Endodermal cell (in vitro differentiated cells): ENCODE measurements around the gene SLAIN2. TPM values are rescaled to one million over a fixed set of nuclear protein-coding genes. Genes with fewer than 3 reads are reported as not detected.

Experiments
- DNase-seq: peaks from one replicate; pipeline ENCODE4 v3.0.0-alpha.2; 2017
- H3K27ac ChIP-seq: 2 replicates; pipeline ENCODE4 v1.5.1; 2013; ENCODE audit warnings: mild to moderate bottlenecking, low read depth, low read length, moderate library complexity
- H3K27me3 ChIP-seq: 2 replicates; pipeline ENCODE4 v1.6.1; 2013; ENCODE audit warnings: mild to moderate bottlenecking, low read length, moderate library complexity; ENCODE audit not compliant: insufficient read depth, control insufficient read depth, poor library complexity, severe bottlenecking
- H3K36me3 ChIP-seq: 2 replicates; pipeline ENCODE4 v1.7.0; 2013; ENCODE audit warnings: mild to moderate bottlenecking, low read length, moderate library complexity; ENCODE audit not compliant: control insufficient read depth, insufficient read depth
- H3K4me1 ChIP-seq: one replicate; pipeline ENCODE4 v1.7.0; 2013; ENCODE audit warnings: low read length; ENCODE audit not compliant: control insufficient read depth, insufficient read depth
- H3K4me3 ChIP-seq: 2 replicates; pipeline ENCODE4 v1.5.1; 2013; ENCODE audit warnings: mild to moderate bottlenecking, low read length, moderate library complexity
- H3K9ac ChIP-seq: 2 replicates; pipeline ENCODE4 v1.6.1; 2013; ENCODE audit warnings: mild to moderate bottlenecking, low read length, moderate library complexity; ENCODE audit not compliant: poor library complexity, severe bottlenecking; ENCODE audit errors: extremely low read depth
- H3K9me3 ChIP-seq: 2 replicates; pipeline ENCODE4 v1.6.1; 2013; ENCODE audit warnings: mild to moderate bottlenecking, low read length, moderate library complexity; ENCODE audit not compliant: control insufficient read depth
- H3K27ac Mint-ChIP-seq: 2 replicates; pipeline ENCODE4 v1.8.0; 2020; ENCODE audit warnings: mixed read lengths
- H3K27me3 Mint-ChIP-seq: 2 replicates; pipeline ENCODE4 v1.8.0; 2021; ENCODE audit warnings: mild to moderate bottlenecking, mixed read lengths; ENCODE audit not compliant: insufficient read depth
- H3K36me3 Mint-ChIP-seq: 2 replicates; pipeline ENCODE4 v1.8.0; 2020; ENCODE audit warnings: low read depth, mixed read lengths
- H3K4me1 Mint-ChIP-seq: 2 replicates; pipeline ENCODE4 v1.8.0; 2020; ENCODE audit warnings: mixed read lengths
- H3K4me3 Mint-ChIP-seq: 2 replicates; pipeline ENCODE4 v1.8.0; 2020; ENCODE audit warnings: mild to moderate bottlenecking, moderate library complexity, mixed read lengths
- H3K9me3 Mint-ChIP-seq: 2 replicates; pipeline ENCODE4 v1.8.0; 2020; ENCODE audit warnings: mild to moderate bottlenecking, mixed read lengths
- CTCF ChIP-seq: fragments of 200-600 bp; sonication (generic); conservative IDR thresholded peaks from 2 replicates; pipeline ENCODE4 v1.5.0; 2021; ENCODE audit warnings: antibody characterized with exemption, mild to moderate bottlenecking
- WGBS, 2 experiments: methylation state at CpG; one replicate each; pipeline versions ENCODE4 v1.1.5 to v1.1.7; 2013; ENCODE audit warnings: missing lambda C conversion rate in 2 of 2, mixed read lengths in 1 of 2; ENCODE audit not compliant: insufficient coverage in 1 of 2, insufficient read length in 1 of 2; 5-methylcytosine and 5-hydroxymethylcytosine counted together
- total RNA-seq, 2 donors: library from RNA; stranded (reverse); fragmentation: NEBNext Ultra II Directional in 1 of 2; extraction: Animal tissue kit (Norgen Biotek cat#: 25700) in 1 of 2; gene quantifications; 2 replicates in 1 of 2; 3 replicates in 1 of 2; pipeline ENCODE4 v1.2.1, GENCODE V29; 2021

Gene SLAIN2
- total RNA-seq, 2 donors from 2014 or later, result 42.1 to 49.8 TPM

- Mint-ChIP-seq H3K27ac (no peak overlapping the region), H3K9me3 (no peaks in the 10 kb centered on the region), H3K27me3 (no peaks in the 10 kb centered on the region), H3K4me1 (no peaks in the 10 kb centered on the region), H3K36me3 (no peaks in the 10 kb centered on the region), H3K4me3 (no peak overlapping the region)
- H3K36me3 ChIP-seq, result no peaks in the 10 kb centered on the region
- no peak for TF ChIP-seq CTCF
- no peak for DNase-seq
- no peaks in the 10 kb centered on the region for H3K4me1 ChIP-seq
- H3K27me3 ChIP-seq, result no peaks in the 10 kb centered on the region
- no peak overlapping the region for H3K4me3 ChIP-seq
- H3K9me3 ChIP-seq, result no peaks in the 10 kb centered on the region
- 89% methylated on average over 1 of the region's 2 CpGs; no CpG with 5 or more reads in 1 of the 2 experiments for WGBS, 2 experiments
- H3K9ac ChIP-seq, result no peak overlapping the region
- no peak overlapping the region for H3K27ac ChIP-seq
Observed at GRCh38 chr4:48324281-48324680, 17.0 kb upstream of the SLAIN2 start.

- 88% methylated on average over 1 of the region's 1 CpG; no CpG with 5 or more reads in 1 of the 2 experiments for WGBS, 2 experiments
- Histone ChIP-seq H3K4me1 (no peaks in the 10 kb centered on the region), H3K36me3 (no peaks in the 10 kb centered on the region), H3K4me3 (no peak overlapping the region), H3K27me3 (no peaks in the 10 kb centered on the region), H3K9ac (no peak overlapping the region), H3K27ac (no peak overlapping the region), H3K9me3 (no peaks in the 10 kb centered on the region)
- Mint-ChIP-seq H3K36me3 (no peaks in the 10 kb centered on the region), H3K4me1 (no peaks in the 10 kb centered on the region), H3K4me3 (no peak overlapping the region), H3K27me3 (no peaks in the 10 kb centered on the region), H3K9me3 (no peaks in the 10 kb centered on the region), H3K27ac (no peak overlapping the region)
- DNase-seq, result no peak
- TF ChIP-seq CTCF, result no peak
Observed at GRCh38 chr4:48329193-48329592, 12.1 kb upstream of the SLAIN2 start.

- no peak overlapping the region for H3K4me3 Mint-ChIP-seq
- H3K27me3 ChIP-seq, result no peaks in the 10 kb centered on the region
- no peaks in the 10 kb centered on the region for H3K27me3 Mint-ChIP-seq
- no peaks in the 10 kb centered on the region for H3K36me3 ChIP-seq
- no peak overlapping the region for H3K27ac ChIP-seq
- H3K27ac Mint-ChIP-seq, result no peak overlapping the region
- no peak for TF ChIP-seq CTCF
- H3K9me3 Mint-ChIP-seq, result no peaks in the 10 kb centered on the region
- no peaks in the 10 kb centered on the region for H3K4me1 ChIP-seq
- H3K4me1 Mint-ChIP-seq, result no peaks in the 10 kb centered on the region
- no peak overlapping the region for H3K4me3 ChIP-seq
- no peak for DNase-seq
- no peaks in the 10 kb centered on the region for H3K9me3 ChIP-seq
- no peaks in the 10 kb centered on the region for H3K36me3 Mint-ChIP-seq
- H3K9ac ChIP-seq, result no peak overlapping the region
Observed at GRCh38 chr4:48329976-48330375, 11.4 kb upstream of the SLAIN2 start.
